Fibroblast of lung (primary cell): ENCODE results near the gene REPIN1. TPM values are rescaled to one million over a fixed set of nuclear protein-coding genes. Genes with fewer than 3 reads are reported as not detected.

ENCODE experiments used
- DNase-seq, 2 donors: peaks; one replicate each; pipeline versions ENCODE4 v3.0.0 to v3.0.0-alpha.2; 2010; ENCODE audit warnings: low read depth in 2 of 2
- H2AFZ ChIP-seq: 2 replicates; pipeline ENCODE4 v1.5.1; 2012; ENCODE audit warnings: low read length, control low read depth, inconsistent platforms
- H3K27ac ChIP-seq: 2 replicates; pipeline ENCODE4 v1.5.1; 2011; ENCODE audit warnings: low read length, control low read depth; ENCODE audit not compliant: insufficient read depth
- H3K27me3 ChIP-seq: 2 replicates; pipeline ENCODE4 v1.5.1; 2011; ENCODE audit warnings: mild to moderate bottlenecking, low read length; ENCODE audit not compliant: control insufficient read depth, insufficient read depth
- H3K36me3 ChIP-seq: 2 replicates; pipeline ENCODE4 v1.5.1; 2011; ENCODE audit warnings: low read length; ENCODE audit not compliant: control insufficient read depth, insufficient read depth
- H3K4me1 ChIP-seq: 2 replicates; pipeline ENCODE4 v1.5.1; 2011; ENCODE audit warnings: low read length; ENCODE audit not compliant: control insufficient read depth, insufficient read depth; ENCODE audit errors: extremely low read depth
- H3K4me2 ChIP-seq: 2 replicates; pipeline ENCODE4 v1.5.1; 2011; ENCODE audit warnings: low read length, control low read depth; ENCODE audit not compliant: insufficient read depth; ENCODE audit errors: extremely low read depth
- H3K4me3 ChIP-seq, 4 experiments: fragments of 200-600 bp in 1 of 4; sonication (generic) in 1 of 4; replicated peaks in 1 of 4; 2 replicates each; pipeline ENCODE4 v1.5.1; 2011 to 2016; ENCODE audit warnings: low read length in 4 of 4, low read depth in 3 of 4, mild to moderate bottlenecking in 3 of 4, control low read depth in 2 of 4, inconsistent platforms in 1 of 4, mixed read lengths in 1 of 4; ENCODE audit not compliant: insufficient read depth in 1 of 4; ENCODE audit errors: control extremely low read depth in 1 of 4
- H3K79me2 ChIP-seq: 2 replicates; pipeline ENCODE4 v1.5.1; 2012; ENCODE audit warnings: mild to moderate bottlenecking, low read length, inconsistent platforms; ENCODE audit not compliant: control insufficient read depth, insufficient read depth
- H3K9ac ChIP-seq: 2 replicates; pipeline ENCODE4 v1.5.1; 2011; ENCODE audit warnings: mild to moderate bottlenecking, low read length, control low read depth; ENCODE audit not compliant: insufficient read depth
- H3K9me3 ChIP-seq: 2 replicates; pipeline ENCODE4 v1.5.1; 2012; ENCODE audit warnings: low read depth, low read length; ENCODE audit not compliant: control insufficient read depth, insufficient read depth
- H4K20me1 ChIP-seq: 2 replicates; pipeline ENCODE4 v1.5.1; 2011; ENCODE audit warnings: low read length; ENCODE audit not compliant: control insufficient read depth, insufficient read depth; ENCODE audit errors: extremely low read depth
- EZH2 ChIP-seq: IDR thresholded peaks from 2 replicates; pipeline ENCODE4 v1.5.1; 2012; ENCODE audit warnings: low read length, control low read depth, mild to moderate bottlenecking; ENCODE audit errors: missing control alignments
- polyA plus RNA-seq, 2 donors: library from polyadenylated mRNA; depleted of rRNA in 1 of 2; stranded (reverse) in 1 of 2; unstranded in 1 of 2; fragments of >200 nt; gene quantifications; 2 replicates each; pipeline ENCODE4 v1.2.1, GENCODE V29; 2011 to 2012; ENCODE audit warnings: missing spikeins in 1 of 2
- total RNA-seq: library from RNA; depleted of rRNA; stranded (reverse); fragments of >200 nt; gene quantifications from 2 replicates; pipeline ENCODE4 v1.2.1, GENCODE V29; 2014
- TF ChIP-seq, protein P1 (sequence below), 2 donors: IDR thresholded peaks in 1 of 2; conservative IDR thresholded peaks in 1 of 2; 1 replicate in 1 of 2; 2 replicates in 1 of 2; pipeline ENCODE4 v1.5.1; 2011 to 2012; ENCODE audit warnings: low read length in 2 of 2, control low read depth in 1 of 2, inconsistent platforms in 1 of 2, low read depth in 1 of 2, mild to moderate bottlenecking in 1 of 2

REPIN1 gene
- total and polyA plus RNA-seq, 2 donors (not counting 1 experiment from before 2014, with no cell fraction given), result 20.8 to 41.3 TPM

DNA sequence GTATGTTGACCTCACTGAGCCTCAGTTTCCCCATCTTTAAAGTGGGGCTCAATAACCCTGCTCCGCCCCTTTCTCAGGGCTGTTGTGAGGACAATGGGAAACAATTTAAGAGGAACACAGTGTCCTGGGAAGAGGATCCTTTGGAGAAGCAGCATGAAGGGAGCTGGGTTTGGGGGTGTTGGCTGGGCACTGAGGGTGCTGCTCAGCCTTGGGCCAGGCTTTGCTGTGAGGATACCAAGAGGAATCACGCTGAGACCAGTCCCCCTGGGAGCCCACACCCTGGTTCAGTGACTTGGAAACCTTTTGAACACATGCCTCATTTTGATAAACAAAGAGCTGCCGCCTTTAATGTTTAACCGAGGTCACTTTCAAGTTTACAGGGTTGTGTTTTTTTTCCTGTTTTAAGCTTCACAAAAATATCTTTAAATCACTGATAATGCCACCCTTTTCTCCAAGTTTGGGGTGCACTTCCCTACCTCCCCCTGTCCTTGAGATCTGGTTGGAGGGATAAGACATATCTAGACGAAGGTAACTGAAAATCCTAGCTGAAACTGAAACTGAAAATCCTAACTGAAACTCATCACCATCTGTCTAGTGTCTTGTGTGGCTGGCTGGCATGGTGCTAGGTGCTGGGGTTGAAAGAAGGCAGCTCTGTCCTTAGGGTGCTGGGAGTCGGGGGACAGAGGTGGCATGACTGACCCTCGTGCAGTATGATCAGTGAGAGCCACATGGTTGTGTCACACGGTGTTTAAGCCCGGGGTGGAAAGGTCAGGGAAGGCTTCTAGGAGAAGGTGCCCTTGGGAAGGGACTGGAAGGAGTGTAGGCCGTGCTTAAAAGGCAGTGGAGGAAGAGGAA lies 38.2 kb downstream of the REPIN1 start:
- H3K27me3 ChIP-seq, result no peaks in the 10 kb centered on the region
- no peaks in the 10 kb centered on the region for H4K20me1 ChIP-seq
- peaks cover 8% of the 10 kb centered on the region for H3K4me1 ChIP-seq
- TF ChIP-seq EZH2, result no peak
- TF ChIP-seq, protein P1, sequence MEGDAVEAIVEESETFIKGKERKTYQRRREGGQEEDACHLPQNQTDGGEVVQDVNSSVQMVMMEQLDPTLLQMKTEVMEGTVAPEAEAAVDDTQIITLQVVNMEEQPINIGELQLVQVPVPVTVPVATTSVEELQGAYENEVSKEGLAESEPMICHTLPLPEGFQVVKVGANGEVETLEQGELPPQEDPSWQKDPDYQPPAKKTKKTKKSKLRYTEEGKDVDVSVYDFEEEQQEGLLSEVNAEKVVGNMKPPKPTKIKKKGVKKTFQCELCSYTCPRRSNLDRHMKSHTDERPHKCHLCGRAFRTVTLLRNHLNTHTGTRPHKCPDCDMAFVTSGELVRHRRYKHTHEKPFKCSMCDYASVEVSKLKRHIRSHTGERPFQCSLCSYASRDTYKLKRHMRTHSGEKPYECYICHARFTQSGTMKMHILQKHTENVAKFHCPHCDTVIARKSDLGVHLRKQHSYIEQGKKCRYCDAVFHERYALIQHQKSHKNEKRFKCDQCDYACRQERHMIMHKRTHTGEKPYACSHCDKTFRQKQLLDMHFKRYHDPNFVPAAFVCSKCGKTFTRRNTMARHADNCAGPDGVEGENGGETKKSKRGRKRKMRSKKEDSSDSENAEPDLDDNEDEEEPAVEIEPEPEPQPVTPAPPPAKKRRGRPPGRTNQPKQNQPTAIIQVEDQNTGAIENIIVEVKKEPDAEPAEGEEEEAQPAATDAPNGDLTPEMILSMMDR (conservative IDR thresholded peaks at IDR 0.05 in 1 of 2, IDR thresholded peaks at IDR 0.05 in 1 of 2; ENCODE audit: low read depth in 1 of 2, low read length in 2 of 2), result no peak
- H3K27ac ChIP-seq, result peak overlapping the region; percentile 50
- no peaks in the 10 kb centered on the region for H3K36me3 ChIP-seq
- H2AFZ ChIP-seq, result peak overlapping the region; percentile 59
- peak overlapping the region; percentile 88 for H3K4me2 ChIP-seq
- no peaks in the 10 kb centered on the region for H3K9me3 ChIP-seq
- H3K9ac ChIP-seq, result peak overlapping the region; percentile 43
- DNase-seq, result no peak
- H3K79me2 ChIP-seq, result no peaks in the 10 kb centered on the region
- H3K4me3 ChIP-seq, result peak overlapping the region; percentile 69 to 73 (median 70)

DNA sequence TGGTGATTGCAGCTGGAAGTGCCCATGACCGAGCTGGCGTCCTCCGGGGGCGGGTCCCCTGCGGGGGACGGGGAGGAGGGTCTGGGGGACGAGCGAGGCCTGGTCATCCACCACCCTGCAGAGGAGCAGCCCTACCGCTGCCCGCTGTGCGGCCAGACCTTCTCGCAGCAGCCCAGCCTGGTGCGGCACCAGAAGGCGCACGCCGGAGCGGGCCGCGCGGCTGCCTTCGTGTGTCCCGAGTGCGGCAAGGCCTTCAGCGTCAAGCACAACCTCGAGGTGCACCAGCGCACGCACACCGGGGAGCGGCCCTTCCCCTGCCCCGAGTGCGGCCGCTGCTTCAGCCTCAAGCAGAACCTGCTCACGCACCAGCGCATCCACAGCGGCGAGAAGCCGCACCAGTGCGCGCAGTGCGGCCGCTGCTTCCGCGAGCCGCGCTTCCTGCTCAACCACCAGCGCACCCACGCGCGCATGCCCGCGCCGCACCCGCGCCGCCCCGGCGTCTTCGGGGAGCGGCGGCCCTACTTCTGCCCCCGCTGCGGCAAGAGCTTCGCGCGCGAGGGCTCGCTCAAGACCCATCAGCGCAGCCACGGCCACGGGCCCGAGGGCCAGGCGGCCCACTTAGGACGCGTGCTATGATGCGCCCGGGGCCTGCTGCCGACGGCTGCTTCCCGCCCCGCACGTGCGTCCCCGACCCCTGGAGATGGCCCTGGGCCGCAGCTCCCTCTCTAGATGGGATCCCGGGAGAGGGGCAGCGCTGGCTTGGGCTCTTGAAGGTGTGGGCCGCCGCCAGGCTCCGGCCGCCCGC lies 39.2 kb downstream of the REPIN1 start:
- no peak for DNase-seq
- Histone ChIP-seq H4K20me1 (no peaks in the 10 kb centered on the region), H3K4me2 (no peak overlapping the region), H3K4me1 (peaks cover 8% of the 10 kb centered on the region), H3K4me3 (no peak overlapping the region), H3K27me3 (no peaks in the 10 kb centered on the region), H3K79me2 (no peaks in the 10 kb centered on the region), H3K9me3 (no peaks in the 10 kb centered on the region), H2AFZ (no peak overlapping the region), H3K9ac (no peak overlapping the region), H3K27ac (no peak overlapping the region), H3K36me3 (no peaks in the 10 kb centered on the region)
- TF ChIP-seq EZH2, result no peak
- TF ChIP-seq, protein P1 (conservative IDR thresholded peaks at IDR 0.05 in 1 of 2, IDR thresholded peaks at IDR 0.05 in 1 of 2; ENCODE audit: low read depth in 1 of 2, low read length in 2 of 2), result no peak
